Kidney epithelial cell (primary cell): ENCODE measurements around the gene USH1C. TPM values are rescaled to one million over a fixed set of nuclear protein-coding genes. Genes with fewer than 3 reads are reported as not detected.

Experiments
- DNase-seq: peaks from one replicate; pipeline ENCODE4 v3.0.0-alpha.2; 2010; ENCODE audit warnings: low read depth
- H3K27me3 ChIP-seq: 2 replicates; pipeline ENCODE4 v1.6.0; 2011; ENCODE audit warnings: low read length; ENCODE audit not compliant: control insufficient read depth, insufficient read depth
- H3K36me3 ChIP-seq: 2 replicates; pipeline ENCODE4 v1.5.1; 2011; ENCODE audit warnings: low read length; ENCODE audit not compliant: control insufficient read depth, insufficient read depth
- H3K4me3 ChIP-seq: 2 replicates; pipeline ENCODE4 v1.5.1; 2011; ENCODE audit warnings: low read depth, mild to moderate bottlenecking, control low read depth, low read length
- CTCF ChIP-seq: IDR thresholded peaks from 2 replicates; pipeline ENCODE4 v1.5.1; 2011; ENCODE audit warnings: mild to moderate bottlenecking, moderate library complexity, low read length, control low read depth, inconsistent platforms; ENCODE audit not compliant: insufficient read depth, poor library complexity, severe bottlenecking
- total RNA-seq: library from RNA; depleted of rRNA; stranded (reverse); fragments of >200 nt; gene quantifications from 2 replicates; pipeline ENCODE4 v1.2.3, GENCODE V29; 2015

Gene USH1C
- total RNA-seq, result 0.75 and 1.8 TPM in 2 replicates

GRCh38 chr11:17544181-17544622 lies at the start of gene USH1C:
TSS of gene USH1C (minus strand) at chr11:17544416. CDS start at chr11:17544307, 109 bp downstream.
- no peaks in the 10 kb centered on the region for H3K36me3 ChIP-seq
- peaks cover 31% of the 10 kb centered on the region for H3K27me3 ChIP-seq
- H3K4me3 ChIP-seq, result no peak within 1 kb of the TSS
- no peak for TF ChIP-seq CTCF
- DNase-seq, result no peak

- Histone ChIP-seq H3K36me3 (no peaks in the 10 kb centered on the region), H3K27me3 (peaks cover 8% of the 10 kb centered on the region), H3K4me3 (no peak overlapping the region)
- DNase-seq, result no peak
- no peak for TF ChIP-seq CTCF
Measured at GRCh38 chr11:17593466-17594245, 49.4 kb upstream of the USH1C start.

GRCh38 chr11:17591293-17591692 lies 47.1 kb upstream of the USH1C start:
- H3K4me3 ChIP-seq, result no peak overlapping the region
- TF ChIP-seq CTCF, result no peak
- peaks cover under 1% of the 10 kb centered on the region for H3K27me3 ChIP-seq
- H3K36me3 ChIP-seq, result no peaks in the 10 kb centered on the region
- no peak for DNase-seq

- no peak for DNase-seq
- Histone ChIP-seq H3K27me3 (no peaks in the 10 kb centered on the region), H3K36me3 (no peaks in the 10 kb centered on the region), H3K4me3 (no peak overlapping the region)
- TF ChIP-seq CTCF, result no peak
Measured at GRCh38 chr11:17590463-17590862, 46.2 kb upstream of the USH1C start.

- no peaks in the 10 kb centered on the region for H3K27me3 ChIP-seq
- no peak for DNase-seq
Measured at GRCh38 chr11:17588721-17589120, 44.5 kb upstream of the USH1C start.

More at GRCh38 chr11:17588721-17589120, 44.5 kb upstream of the USH1C start:
- Histone ChIP-seq H3K36me3 (no peaks in the 10 kb centered on the region), H3K4me3 (no peak overlapping the region)
- no peak for TF ChIP-seq CTCF
